T-helper 1 cell treated with Interleukin-12 subunit alpha and Interleukin-12 subunit beta and Interleukin-4 antibody, amounts not matched to agents 30 ng/mL and 1 ng/mL, for 36 hours (primary cell): ENCODE measurements around the gene GTPBP3. TPM values are rescaled to one million over a fixed set of nuclear protein-coding genes. Genes with fewer than 3 reads are reported as not detected.

Experiments
- intact Hi-C: fragments of 100-400 bp; cut with micrococcal nuclease; formaldehyde crosslinking; loops from one replicate; pipeline ENCODE4 v1.15.1; 2024
- total RNA-seq: library from RNA; stranded (reverse); gene quantifications from 2 replicates; pipeline ENCODE4 v1.2.3, GENCODE V29; 2022

GTPBP3 gene
- total RNA-seq, 1 donor from 2014 or later = 32.3 TPM

DNA sequence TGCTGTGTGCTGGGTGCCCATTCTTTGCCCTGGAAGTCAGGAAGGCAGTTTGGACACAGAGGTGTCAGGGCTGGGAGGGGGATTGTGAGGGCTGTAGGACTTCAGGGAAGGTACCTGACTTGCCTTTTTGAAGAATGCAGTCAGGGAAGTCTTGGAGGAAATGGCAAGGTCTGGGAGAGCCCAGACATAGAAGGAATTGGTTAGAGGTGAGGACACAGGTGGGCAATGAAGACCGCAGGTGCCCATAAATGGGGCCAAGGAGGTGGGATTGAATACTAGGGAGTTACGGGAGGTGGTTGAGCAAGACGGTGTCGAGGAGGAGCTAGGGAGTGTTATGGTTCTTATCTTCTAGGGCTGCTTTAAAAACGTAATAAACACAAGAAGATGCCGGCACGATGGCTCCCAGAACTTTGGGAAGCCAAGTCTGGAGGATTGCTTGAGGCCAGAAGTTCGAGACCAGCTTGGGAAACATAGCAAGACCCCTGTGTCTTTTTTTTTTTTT lies 29.4 kb upstream of the GTPBP3 start:
- intact Hi-C loops = loop anchor here (5.0 kb wide), 2 partner anchors 204 to 1214 kb away; partner anchors contain the start of genes ELL and PGLS

DNA sequence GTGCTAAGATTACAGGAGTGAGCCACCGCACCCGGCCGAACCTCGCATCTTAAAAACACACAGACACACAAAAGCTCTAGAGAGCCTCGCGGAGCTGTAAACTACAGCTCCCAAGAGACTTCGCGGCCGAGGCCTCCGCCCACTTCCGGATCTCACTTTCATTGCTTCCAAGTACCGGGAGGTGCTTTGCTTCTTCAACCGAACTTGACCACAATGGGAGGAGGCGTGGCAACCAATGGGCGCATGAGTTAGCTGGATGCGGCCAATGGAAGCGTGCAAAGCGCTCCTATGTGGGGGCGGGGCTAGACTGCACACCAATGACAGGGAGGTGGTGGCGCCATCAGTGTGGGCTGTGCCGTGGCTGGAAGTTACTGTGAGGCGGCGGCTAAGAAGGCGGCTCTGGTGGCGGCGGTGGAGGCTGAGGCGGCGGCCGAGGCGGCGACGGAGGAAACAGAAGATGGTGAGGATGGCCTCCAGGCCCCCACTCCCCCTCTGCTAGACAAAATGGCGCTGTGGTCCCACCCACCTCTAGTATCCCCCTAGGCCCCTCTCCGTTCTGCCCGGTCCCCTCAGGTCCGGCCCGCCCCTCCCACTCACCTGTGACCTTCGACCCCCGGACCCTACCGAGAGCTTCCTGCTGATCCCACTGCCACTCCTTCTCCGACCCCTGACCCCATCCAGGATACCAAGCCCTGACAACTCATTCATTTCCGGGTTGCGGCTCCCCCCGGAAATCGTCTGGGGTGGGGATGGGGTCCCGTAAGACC lies 28.0 kb upstream of the GTPBP3 start, which contains the start of gene DDA1:
Gene DDA1 (plus strand): TSS at position 366 of the 767 bp plus-strand sequence. CDS start 92 bp downstream, at position 458.
- intact Hi-C loops = loop anchor here (1.0 to 5.0 kb wide), 14 partner anchors 17 to 1213 kb away; partner anchors contain the start of genes BABAM1, BST2, COLGALT1 and ELL

DNA sequence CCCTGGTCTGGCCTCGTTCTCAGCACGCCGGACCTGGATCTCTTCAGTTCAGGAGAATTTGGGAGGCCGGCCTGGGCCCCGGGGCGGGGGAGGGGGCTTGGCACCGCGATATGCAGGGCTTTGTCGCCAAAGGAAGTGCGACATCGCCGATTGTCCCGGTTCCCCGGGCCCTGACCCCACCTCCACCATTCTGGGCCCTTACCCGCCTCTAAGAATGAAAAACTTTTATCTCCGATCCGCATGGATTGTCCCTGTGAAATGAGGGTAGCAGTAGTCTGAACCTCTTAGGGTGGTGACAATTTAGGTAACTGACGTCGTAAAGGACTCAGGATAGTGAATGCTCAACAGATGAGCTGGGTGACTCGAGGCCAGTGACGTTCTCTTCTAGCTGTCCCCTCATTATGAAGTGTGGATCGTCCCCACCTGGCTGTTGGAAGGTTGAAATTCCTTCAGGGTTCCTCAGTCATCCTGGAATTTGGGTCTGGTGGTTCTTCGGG lies 27.3 kb upstream of the GTPBP3 start:
- intact Hi-C loops = loop anchor here (1.0 to 5.0 kb wide), 14 partner anchors 18 to 1212 kb away; partner anchors contain the start of genes BABAM1, BST2, COLGALT1 and ELL

DNA sequence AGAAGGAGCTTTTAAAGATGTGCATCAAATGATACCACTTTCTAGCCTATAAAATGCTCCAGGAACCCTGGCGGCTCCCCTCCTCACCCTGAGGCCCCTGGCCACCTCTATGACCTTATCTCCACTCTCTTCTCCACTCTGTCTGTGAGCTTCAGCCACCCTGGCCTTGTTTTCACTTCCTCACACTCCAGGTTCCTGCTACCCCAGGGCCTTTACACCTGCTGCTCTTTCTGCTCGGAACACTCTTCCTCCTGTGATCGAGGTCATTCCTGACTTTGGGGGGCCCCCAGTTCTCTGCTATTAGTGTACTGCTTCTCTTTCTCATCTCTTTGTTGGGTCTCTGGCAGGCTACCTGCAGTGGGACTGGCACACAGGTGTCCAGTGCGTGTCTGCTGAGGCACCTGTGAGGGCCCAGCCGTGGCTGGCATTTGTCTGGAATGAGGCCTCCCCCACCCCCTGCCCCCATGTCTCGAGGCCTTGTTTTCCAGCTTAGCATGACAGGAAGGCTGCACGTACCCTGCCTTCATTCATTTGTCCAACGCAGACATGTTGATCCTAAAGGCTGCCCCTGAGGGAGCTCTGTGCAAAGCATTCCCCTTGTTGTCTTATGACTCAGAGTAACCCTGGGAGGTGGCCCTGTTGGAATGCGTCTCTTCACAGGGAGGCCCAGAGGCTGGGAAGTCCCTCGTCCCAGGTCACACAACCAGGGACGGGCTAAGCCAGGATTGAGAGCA lies 25.7 kb upstream of the GTPBP3 start:
- intact Hi-C loops = no loop called here

DNA sequence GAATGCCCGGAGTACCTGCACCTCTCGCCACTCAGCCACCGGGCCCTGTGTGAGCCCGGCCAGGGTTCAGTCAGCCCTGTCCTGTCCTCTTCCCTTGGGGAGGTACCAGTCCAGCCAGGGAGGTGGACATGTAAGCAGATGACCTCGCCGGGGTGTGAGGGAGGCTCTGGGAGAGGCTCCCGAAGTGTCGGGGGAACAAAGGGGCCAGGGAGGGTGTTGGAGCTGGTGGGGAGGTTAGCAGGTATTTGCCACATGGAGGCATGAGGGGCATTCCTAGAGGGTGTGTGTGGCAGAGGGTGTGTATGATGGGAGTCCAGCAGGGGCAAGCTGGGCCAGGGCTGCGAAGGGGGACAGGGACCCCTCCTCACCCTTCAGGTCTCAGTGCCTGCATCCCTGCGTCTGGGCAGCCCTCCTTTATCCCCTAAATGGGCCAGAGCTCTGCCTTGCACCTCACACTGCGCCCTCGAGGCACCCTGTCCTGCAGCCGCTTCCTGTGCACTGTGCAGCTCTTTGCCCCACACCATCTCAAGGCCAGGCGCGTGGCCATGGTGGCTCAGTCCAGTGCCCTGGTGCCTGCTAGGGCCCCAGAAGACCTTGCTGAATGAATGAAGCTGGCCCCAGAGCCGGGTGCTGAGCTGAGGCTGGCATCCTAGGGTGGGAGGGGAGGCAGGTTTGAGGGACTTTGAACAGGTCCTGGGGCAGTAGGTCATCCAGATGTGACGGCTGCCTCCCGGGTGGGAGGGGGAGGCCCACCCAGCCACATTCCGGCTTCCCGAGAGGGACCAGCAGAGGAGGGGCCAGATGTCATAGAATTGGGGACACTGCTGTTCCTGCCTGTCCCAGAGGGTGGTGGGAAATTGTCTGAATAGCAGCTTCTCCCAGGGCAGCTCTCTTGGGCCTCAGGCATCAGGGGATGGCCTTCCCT lies 24.9 kb upstream of the GTPBP3 start:
- intact Hi-C loops = no loop called here

DNA sequence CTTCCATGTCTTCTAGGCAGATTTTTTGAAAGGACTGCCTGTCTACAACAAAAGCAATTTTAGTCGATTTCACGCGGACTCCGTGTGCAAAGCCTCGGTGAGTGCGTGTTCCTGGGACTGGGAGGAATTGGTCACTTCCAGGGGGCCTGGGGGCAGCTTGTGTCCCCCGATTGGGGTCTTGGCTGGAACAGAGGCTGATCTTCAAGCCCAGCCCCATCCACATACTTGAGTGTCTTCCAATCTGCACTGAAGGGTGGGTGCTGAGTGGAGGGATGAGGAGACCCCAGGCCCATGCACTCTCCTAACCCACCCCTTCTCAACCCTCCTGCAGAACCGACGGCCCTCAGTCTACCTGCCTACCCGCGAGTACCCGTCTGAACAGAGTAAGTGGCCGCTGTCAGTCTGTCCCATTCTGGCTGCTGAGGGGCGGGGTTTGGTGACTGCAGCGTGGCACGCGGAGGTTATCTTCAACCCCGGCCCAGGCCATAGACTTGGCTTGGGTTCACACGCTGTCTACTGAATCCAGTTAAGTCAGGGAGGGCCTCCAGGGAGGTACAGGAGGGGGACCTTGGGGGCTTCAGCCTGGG lies 23.3 kb upstream of the GTPBP3 start:
- intact Hi-C loops = no loop called here

DNA sequence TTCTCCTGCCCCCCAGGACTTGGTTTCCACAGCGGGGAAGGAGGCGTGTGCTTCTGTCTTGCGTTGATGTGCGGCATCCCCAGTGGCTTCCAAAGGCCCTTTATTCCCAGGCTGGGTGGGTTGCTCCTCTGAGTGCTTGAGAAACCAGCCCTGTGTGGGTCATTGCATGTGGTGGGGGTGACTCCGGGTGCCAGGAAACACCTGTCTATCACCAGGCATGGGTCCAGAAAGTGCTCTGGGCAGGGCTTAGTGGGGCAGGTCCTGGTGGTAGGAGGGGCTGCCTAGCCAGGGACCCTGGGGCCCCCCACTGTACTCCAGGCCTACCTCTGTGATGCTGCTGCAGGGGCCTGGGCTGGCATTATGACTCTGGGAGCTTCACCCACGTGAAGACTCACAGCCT lies 18.4 kb upstream of the GTPBP3 start:
- intact Hi-C loops = no loop called here

DNA sequence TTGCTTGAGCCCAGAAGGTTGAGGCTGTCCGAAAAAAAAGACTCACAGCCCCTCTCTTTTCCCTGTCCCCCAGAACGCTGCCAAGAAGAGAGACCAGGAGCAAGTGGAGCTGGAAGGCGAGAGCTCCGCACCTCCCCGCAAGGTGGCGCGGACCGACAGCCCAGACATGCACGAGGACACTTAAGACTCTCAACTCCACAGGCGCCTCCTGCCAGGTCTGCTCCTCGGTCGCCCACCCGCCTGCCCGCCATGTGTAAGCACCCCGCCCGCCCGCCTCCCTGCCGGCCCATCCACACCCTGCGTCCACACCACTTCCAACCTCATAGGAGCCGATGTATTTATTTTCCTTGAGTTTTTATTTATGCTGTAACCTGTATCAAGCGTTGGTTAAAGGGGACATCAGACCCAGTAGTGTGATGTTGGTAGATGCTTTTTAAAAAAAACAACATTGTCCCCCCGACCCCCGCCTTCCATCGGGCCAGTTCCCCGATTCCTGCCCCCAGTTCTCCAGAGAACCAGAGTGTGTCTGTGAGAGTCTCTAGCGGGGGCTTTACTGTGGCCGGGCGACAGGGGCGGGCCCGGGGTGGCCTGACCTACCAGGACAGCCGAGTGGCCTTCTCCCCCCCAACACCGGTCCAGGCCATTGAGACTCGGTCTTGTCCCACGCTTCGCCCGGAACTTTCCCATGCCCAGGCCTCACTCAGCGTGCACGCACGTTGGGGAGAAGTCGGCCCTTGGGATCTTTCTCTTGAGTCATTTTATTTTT lies 17.7 kb upstream of the GTPBP3 start:
- intact Hi-C loops = no loop called here

DNA sequence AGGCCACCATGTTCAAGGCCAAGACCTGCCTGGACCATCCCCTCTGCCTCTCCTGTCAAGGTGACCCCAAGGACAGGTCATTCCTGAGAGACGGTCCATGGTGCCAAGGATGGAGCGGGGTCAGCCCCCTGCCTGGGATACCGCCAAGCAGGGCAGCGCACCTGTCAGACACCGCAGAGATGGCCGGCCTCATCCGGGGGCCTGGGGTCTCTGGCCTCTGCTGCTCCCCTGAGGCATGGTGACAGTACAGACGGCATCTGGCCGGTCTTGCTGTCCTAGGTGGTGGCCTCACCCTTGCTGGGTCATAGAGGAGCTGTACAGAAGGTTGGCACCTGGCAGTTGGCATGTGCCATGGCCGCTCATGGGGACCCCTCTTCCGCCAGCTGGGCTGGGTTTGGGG lies 16.9 kb upstream of the GTPBP3 start:
- intact Hi-C loops = no loop called here

DNA sequence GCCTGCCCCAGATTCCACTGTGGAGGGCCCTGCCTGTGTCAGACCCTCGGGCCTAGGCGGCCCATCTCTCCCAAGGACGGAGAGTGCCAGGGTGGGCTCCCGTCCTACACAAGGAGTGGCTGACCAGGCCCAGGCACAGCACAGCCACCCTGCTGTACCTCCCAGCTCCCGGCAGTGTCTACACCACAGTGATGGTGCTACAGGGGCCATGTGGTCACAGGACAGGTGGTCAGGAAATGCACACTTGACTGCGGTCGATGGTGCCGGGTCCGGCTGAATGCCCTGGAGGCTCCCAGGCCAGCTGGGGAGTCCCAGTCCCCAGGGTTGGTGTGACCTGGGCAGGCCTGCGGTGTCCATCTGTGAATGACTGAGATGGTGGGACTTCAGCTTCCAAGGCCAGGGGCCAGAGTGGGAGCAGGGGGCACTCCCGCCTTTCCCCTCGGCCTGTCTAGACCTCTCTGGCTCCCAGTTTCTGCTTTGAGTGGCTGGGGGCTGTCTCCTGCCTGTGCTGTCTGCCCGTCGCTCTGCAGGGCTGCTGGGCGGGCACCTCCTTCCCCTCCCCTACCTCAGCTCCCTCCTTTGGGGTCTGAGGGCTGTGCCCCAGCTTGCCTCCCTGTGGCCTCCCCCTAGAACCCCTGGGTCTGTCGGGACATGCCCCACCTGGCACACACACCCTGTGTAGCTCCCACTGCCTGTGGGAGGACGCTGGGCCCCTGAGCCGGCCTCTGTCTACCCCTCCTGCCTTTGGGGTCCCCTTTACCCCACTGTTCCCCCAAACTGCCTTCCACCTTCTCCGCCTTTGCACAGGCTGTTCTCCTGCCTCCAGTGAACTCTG lies 15.5 kb upstream of the GTPBP3 start:
- intact Hi-C loops = no loop called here

DNA sequence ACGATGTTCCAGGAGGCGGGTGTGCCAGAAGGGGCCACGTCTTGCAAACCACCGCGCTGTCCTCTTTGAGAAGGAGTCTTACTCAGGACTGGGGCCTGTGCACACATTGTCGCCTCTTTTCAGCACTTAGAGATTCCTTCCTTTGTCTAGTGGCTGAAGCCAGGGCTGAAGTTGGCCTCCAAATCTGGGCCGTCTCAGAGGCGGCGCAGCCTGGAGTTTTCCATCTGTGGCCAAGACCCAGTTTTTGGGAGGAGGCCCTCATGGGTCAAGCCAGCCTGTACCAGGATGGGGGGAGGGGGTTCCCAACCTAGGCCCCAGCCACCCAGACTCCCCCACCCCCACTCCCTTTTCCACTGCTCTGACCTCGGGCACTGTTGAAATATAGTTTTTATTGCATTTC lies 14.5 kb upstream of the GTPBP3 start:
- intact Hi-C loops = no loop called here

DNA sequence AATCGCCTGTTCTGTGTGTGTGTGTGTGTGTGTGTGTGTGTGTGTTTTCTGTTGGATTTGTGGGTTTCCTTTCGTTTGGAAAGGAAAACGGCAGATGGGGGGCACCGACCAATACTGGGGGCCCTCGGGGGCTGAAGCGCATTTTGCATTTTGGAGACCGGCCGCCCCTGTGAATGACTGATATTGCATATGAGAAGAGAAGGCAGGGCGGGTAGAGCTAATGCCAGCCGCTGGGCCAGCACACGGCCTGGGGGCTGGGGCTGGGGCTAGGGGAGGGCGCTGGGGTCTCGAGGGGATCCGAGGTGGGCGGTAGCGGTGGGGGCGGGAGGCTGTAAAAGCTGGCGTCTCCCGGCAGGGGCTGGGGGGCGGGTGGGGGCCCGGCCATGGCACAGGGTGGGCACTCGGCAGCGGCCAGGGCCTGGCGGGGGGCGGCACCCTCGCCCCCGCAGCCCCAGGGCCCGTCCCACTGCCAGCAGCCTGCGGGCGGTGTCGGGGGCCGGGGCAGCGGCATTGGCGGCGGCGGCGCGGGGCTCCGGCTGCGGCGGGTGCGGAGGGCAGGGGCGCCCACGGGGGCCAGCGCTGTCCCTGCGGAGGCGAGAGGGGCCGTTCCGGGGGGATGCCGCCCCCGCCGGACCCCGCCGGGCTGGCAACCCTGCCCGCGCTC lies 13.9 kb upstream of the GTPBP3 start:
- intact Hi-C loops = no loop called here

DNA sequence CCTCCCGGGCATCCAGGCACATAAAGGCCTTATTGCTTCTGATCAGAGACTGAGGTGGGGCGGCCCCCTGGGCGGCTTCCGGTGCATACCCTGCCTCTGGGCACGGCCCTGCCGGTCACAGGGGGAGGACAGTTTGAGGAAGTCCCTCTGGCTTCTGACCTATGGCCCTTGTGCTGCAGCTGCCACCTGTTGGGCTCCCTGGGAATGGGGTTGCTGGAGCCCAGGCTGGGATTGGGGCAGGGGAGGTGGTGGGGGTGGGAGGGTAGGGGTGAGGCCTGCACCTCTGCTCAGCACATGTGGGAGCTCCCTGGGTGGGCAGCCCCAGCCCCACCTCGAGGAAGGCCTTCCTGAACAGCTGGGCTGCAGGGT lies 13.4 kb upstream of the GTPBP3 start:
- intact Hi-C loops = no loop called here

DNA sequence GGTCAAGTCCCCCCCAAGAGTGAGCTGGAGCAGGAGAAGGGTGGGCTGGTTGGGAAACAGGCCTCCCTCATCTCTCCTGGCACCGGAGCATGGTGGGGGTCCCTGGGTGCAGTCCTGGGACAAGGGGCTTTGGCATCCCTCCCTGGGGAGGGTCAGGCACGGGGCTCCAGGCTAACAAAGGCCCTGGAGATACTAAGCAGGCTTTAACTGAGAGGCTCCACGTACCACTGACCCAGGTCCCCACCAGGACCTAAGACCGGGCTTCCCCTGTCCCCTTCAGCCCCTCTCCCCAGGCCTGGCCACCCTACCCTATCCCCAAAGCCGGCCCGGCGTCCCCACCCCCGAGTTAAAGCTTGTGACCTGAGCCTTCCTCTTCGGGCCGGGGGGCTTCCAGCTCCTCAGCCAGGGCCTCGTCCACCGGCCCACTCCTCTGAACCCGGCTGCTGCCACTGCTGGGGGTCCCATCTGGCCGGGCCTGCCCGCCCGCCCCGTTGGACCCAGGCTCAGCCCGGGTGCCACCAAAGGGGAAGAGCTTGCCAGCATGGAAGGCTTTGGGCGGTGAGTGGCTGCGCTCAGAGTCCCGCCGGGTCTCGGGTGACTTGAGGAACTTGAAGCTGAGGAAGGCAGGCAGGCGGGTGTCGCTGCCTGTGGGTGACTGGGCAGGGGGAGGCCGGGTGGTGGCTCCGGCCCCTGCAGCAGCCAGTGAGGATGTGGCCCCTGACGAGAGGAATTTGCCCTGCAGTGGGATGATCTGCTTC lies 12.8 kb upstream of the GTPBP3 start:
- intact Hi-C loops = no loop called here

DNA sequence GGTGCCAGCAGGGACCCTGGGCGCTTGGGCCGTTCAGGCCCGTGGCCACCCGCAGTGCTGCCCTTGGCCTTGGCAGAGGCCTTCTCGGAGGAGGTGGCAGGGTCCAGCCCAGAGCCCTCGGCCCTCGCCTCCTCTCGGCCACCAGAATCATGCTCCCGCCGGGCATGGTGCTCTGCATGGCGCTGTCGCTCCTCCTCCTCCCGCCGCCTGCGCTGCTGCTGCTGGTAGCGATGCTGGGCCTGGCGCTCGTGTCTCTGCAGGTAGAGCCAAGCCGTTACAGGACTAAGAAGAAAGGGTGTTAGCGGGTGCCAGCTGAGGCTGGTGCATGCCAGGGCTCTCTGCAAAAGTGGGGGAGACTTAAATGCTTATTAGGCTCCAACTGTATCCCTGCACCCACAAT lies 12.2 kb upstream of the GTPBP3 start:
- intact Hi-C loops = no loop called here

DNA sequence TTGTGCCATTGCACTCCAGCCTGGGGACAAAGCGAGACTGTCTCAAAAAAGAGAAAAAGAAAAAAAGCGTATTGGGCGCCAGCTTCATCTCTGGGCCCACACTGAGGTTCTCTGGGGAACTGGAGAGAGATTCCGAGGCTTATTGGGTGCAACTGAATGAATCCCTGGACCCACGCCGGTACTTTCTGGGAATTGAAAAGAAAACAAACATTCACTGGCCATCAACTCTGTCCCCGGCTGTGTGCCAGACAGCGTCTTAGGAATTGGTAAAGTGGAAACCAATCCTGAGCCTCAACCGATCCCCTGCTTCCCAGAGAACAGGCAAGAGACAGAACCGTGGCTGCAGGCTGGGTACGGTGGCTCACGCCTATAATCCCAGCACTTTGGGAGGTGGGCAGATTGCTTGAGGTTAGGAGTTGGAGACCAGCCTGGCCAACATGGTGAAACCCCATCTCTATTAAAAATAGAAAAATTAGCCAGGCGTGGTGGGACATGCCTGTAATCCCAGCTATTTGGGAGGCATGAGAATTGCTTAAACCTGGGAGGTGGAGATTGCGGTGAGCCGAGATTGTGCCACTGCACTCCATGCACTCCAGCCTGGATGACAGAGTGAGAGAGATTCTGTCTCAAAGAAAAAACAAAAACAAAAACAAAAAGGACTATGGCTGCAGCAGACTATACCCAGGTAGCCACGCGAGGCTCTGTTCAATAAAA lies 11.3 kb upstream of the GTPBP3 start:
- intact Hi-C loops = no loop called here

DNA sequence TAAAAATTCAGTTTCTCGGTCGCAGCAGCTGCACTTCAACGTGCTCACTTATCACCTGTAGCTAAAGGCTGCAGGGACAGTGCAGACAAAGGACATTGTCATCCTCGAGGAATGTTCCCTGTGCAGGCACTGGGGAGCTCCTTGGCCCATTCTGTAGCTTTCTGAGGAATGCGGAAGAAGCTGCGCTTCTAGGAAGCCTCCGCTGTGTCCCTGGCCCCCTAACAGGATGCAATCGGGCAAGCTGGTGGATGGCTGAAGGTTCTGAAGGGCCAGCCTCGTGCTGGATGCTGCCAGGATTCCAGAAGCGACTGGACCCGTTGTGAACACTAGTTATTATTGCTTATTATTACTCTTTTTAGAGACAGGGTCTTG lies 10.8 kb upstream of the GTPBP3 start:
- intact Hi-C loops = no loop called here
